RWPE2 (cell line): ENCODE measurements around the gene UBE2H.

Experiments
- ATAC-seq: fragments of 200-7000 bp; cut with Tn5 transposase; 3 replicates; pipeline ENCODE4 v1.9.1; 2021; ENCODE audit warnings: low read depth
- DNase-seq: peaks from one replicate; pipeline ENCODE4 v3.0.0-alpha.2; 2020; ENCODE audit warnings: low spot score
- H3K27ac ChIP-seq: fragments of 450-650 bp; 2 replicates; pipeline ENCODE4 v1.5.1; 2017; ENCODE audit warnings: mild to moderate bottlenecking; ENCODE audit not compliant: poor library complexity, severe bottlenecking
- H3K27me3 ChIP-seq: fragments of 250-450 bp; sonication (Bioruptor Pico); 2 replicates; pipeline ENCODE4 v1.5.1; 2021; ENCODE audit warnings: mild to moderate bottlenecking, moderate library complexity; ENCODE audit not compliant: insufficient read depth, poor library complexity, severe bottlenecking
- H3K36me3 ChIP-seq: fragments of 250-450 bp; sonication (Bioruptor Pico); 2 replicates; pipeline ENCODE4 v1.5.1; 2020; ENCODE audit warnings: low read depth, mild to moderate bottlenecking, moderate library complexity
- H3K4me1 ChIP-seq: fragments of 250-450 bp; sonication (Bioruptor Pico); 2 replicates; pipeline ENCODE4 v1.5.1; 2021; ENCODE audit warnings: mild to moderate bottlenecking, moderate library complexity; ENCODE audit not compliant: insufficient read depth, poor library complexity, severe bottlenecking
- H3K4me3 ChIP-seq: fragments of 250-450 bp; sonication (Bioruptor Pico); 2 replicates; pipeline ENCODE4 v1.5.1; 2021; ENCODE audit warnings: mild to moderate bottlenecking, moderate library complexity; ENCODE audit not compliant: severe bottlenecking
- H3K9me3 ChIP-seq: fragments of 250-450 bp; sonication (Bioruptor Pico); 2 replicates; pipeline ENCODE4 v1.5.1; 2021; ENCODE audit warnings: mild to moderate bottlenecking, moderate library complexity; ENCODE audit not compliant: severe bottlenecking
- CTCF ChIP-seq: fragments of 450-650 bp; IDR thresholded peaks from one replicate; pipeline ENCODE4 v1.5.1; 2017; ENCODE audit warnings: mild to moderate bottlenecking, moderate library complexity; ENCODE audit not compliant: poor library complexity, severe bottlenecking

The UBE2H gene

GRCh38 chr7:129784783-129785684 lies 167.7 kb downstream of the UBE2H start:
- DNase-seq (peak; percentile 46), ATAC-seq (no peak)
- Histone ChIP-seq H3K27ac (no peak overlapping the region), H3K9me3 (no peaks in the 10 kb centered on the region), H3K27me3 (peaks cover 54% of the 10 kb centered on the region), H3K4me1 (peaks cover 4% of the 10 kb centered on the region), H3K36me3 (no peaks in the 10 kb centered on the region), H3K4me3 (no peak overlapping the region)
- no peak for TF ChIP-seq CTCF

GRCh38 chr7:129784437-129784782 lies 168.3 kb downstream of the UBE2H start:
- H3K9me3 ChIP-seq, result no peaks in the 10 kb centered on the region
- no peak overlapping the region for H3K4me3 ChIP-seq
- no peak overlapping the region for H3K27ac ChIP-seq
- peaks cover 4% of the 10 kb centered on the region for H3K4me1 ChIP-seq
- DNase-seq (no peak), ATAC-seq (no peak)
- H3K27me3 ChIP-seq, result peaks cover 54% of the 10 kb centered on the region
- TF ChIP-seq CTCF, result no peak
- no peaks in the 10 kb centered on the region for H3K36me3 ChIP-seq

GRCh38 chr7:129783584-129783919 lies 169.2 kb downstream of the UBE2H start:
- Histone ChIP-seq H3K9me3 (no peaks in the 10 kb centered on the region), H3K27me3 (peaks cover 54% of the 10 kb centered on the region), H3K4me1 (peaks cover 4% of the 10 kb centered on the region), H3K4me3 (no peak overlapping the region), H3K27ac (no peak overlapping the region), H3K36me3 (no peaks in the 10 kb centered on the region)
- ATAC-seq, result no peak
- DNase-seq, result no peak
- TF ChIP-seq CTCF, result no peak

GRCh38 chr7:129782818-129783583 lies 169.8 kb downstream of the UBE2H start:
- no peak overlapping the region for H3K27ac ChIP-seq
- no peak for TF ChIP-seq CTCF
- no peaks in the 10 kb centered on the region for H3K9me3 ChIP-seq
- no peak overlapping the region for H3K4me3 ChIP-seq
- DNase-seq (no peak), ATAC-seq (no peak)
- H3K36me3 ChIP-seq, result no peaks in the 10 kb centered on the region
- H3K4me1 ChIP-seq, result peaks cover 4% of the 10 kb centered on the region
- peaks cover 54% of the 10 kb centered on the region for H3K27me3 ChIP-seq
